Adrenal gland (tissue), 12 donors: ENCODE results near the gene ENKUR. TPM values are rescaled to one million over a fixed set of nuclear protein-coding genes. Genes with fewer than 3 reads are reported as not detected.

Experiments
- DNase-seq, 7 donors: peaks; one replicate each; pipeline ENCODE4 v3.0.0-alpha.2; 2019 to 2020
- H3K27ac ChIP-seq, 5 donors: fragments of 200-600 bp; sonication (generic) in 4 of 5; 1 replicate in 3 of 5; 2 replicates in 2 of 5; pipeline versions ENCODE4 v1.5.1 to v1.8.0; 2016 to 2020; ENCODE audit warnings: mild to moderate bottlenecking in 1 of 5
- H3K27me3 ChIP-seq: fragments of 200-600 bp; 2 replicates; pipeline ENCODE4 v1.8.0; 2021
- H3K36me3 ChIP-seq, 2 donors: fragments of 200-600 bp; replicated peaks in 1 of 2; 1 replicate in 1 of 2; 2 replicates in 1 of 2; pipeline versions ENCODE4 v1.5.1 to v1.8.0; 2018 to 2022
- H3K4me1 ChIP-seq, 2 donors: fragments of 200-600 bp; replicated peaks in 1 of 2; 1 replicate in 1 of 2; 2 replicates in 1 of 2; pipeline versions ENCODE4 v1.5.1 to v1.8.0; 2018 to 2021
- H3K4me3 ChIP-seq, 4 donors: fragments of 200-600 bp; sonication (generic) in 3 of 4; one replicate each; pipeline ENCODE4 v1.5.1; 2016 to 2018
- H3K9me3 ChIP-seq, 3 donors: fragments of 200-600 bp; sonication (generic) in 1 of 3; replicated peaks in 1 of 3; 1 replicate in 2 of 3; 2 replicates in 1 of 3; pipeline versions ENCODE4 v1.5.1 to v1.8.0; 2016 to 2021
- POLR2A ChIP-seq, 2 donors: fragments of 450-650 bp; IDR thresholded peaks; one replicate each; pipeline ENCODE4 v1.6.1; 2017; ENCODE audit warnings: antibody characterized with exemption in 2 of 2, mild to moderate bottlenecking in 2 of 2, moderate library complexity in 1 of 2
- WGBS, 4 donors: extraction: QIAGEN DNeasy Blood & Tissue Kit in 2 of 4; methylation state at CpG; one replicate each; pipeline versions ENCODE4 v1.1.5 to v1.1.7; 2013 to 2017; 5-methylcytosine and 5-hydroxymethylcytosine counted together
- intact Hi-C, 2 donors: fragments of 100-400 bp; cut with DNase I; formaldehyde crosslinking; loops; one replicate each; pipeline versions ENCODE4 v1.14.1 to v1.15.0; 2022 to 2023
- polyA plus RNA-seq, 3 donors: library from polyadenylated mRNA; stranded (reverse); fragments of 200-250 nt in 2 of 3; fragments of 350-450 nt in 1 of 3; fragmentation: Illumina TruSeq in 1 of 3; extraction: RNeasy Lipid Tissue Mini Kit (QIAGEN cat#74804) in 1 of 3; gene quantifications; one replicate each; pipeline ENCODE4 v1.2.3, GENCODE V29; 2013 to 2014
- total RNA-seq, 9 donors: library from RNA; depleted of rRNA in 4 of 9; stranded (reverse); fragments of >200 nt in 4 of 9; fragments of 120-200 nt in 1 of 9; fragmentation: NEBNext Ultra II Directional in 1 of 9; extraction: Animal tissue kit (Norgen Biotek cat#: 25700) in 1 of 9; gene quantifications; one replicate each; pipeline versions ENCODE4 v1.1.0 to v1.2.4, GENCODE V29; 2013 to 2023
- TF ChIP-seq, protein P1 (sequence below), 6 experiments: fragments of 450-650 bp in 4 of 6; fragments of 200-600 bp in 2 of 6; sonication (generic) in 1 of 6; IDR thresholded peaks; 1 replicate in 5 of 6; 2 replicates in 1 of 6; pipeline versions ENCODE4 v1.5.1 to v1.8.0; 2016 to 2021; ENCODE audit warnings: antibody characterized with exemption in 6 of 6, mild to moderate bottlenecking in 2 of 6, moderate library complexity in 1 of 6
- donor health status: healthy with polysubstance abuse.
- donor health status: Bipolar disorder and iron deficiency.
- donor health status: DM: yes; HTN: yes; CAD: no.
- donor health status: DM: no; HTN: no; CAD: no.
- donor health status: DM: no; HTN: no; CAD: no.
- donor health status: DM: yes; HTN: yes; CAD: no.

Gene ENKUR
- total and polyA plus RNA-seq, 12 donors: 0.16 to 0.70 (median 0.25) TPM; not detected in 5

DNA sequence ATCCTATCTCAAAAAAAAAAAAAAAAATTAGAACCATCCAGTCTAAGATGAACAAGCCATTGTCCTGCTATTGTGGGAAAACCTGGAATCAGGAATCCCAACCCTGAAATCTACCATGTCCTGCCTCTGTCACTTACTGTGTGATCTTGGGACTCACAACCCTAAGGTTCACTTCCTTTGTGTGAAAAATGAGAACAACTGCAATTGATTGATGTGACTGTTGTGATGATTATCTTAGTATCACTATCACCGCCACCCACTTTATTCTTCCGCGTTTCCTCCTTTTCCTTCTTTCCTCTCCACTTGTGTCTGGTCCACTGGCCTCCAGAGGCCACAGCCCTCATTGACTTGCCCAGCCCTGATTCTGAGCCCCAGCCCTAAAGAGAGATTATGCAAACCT, 50.9 kb downstream of the ENKUR start:
- H3K9me3 ChIP-seq: no peaks in the 10 kb centered on the region
- H3K36me3 ChIP-seq: no peaks in the 10 kb centered on the region
- no peak overlapping the region for H3K4me3 ChIP-seq
- TF ChIP-seq POLR2A (IDR thresholded peaks at IDR 0.05): no peak
- TF ChIP-seq, protein P1, sequence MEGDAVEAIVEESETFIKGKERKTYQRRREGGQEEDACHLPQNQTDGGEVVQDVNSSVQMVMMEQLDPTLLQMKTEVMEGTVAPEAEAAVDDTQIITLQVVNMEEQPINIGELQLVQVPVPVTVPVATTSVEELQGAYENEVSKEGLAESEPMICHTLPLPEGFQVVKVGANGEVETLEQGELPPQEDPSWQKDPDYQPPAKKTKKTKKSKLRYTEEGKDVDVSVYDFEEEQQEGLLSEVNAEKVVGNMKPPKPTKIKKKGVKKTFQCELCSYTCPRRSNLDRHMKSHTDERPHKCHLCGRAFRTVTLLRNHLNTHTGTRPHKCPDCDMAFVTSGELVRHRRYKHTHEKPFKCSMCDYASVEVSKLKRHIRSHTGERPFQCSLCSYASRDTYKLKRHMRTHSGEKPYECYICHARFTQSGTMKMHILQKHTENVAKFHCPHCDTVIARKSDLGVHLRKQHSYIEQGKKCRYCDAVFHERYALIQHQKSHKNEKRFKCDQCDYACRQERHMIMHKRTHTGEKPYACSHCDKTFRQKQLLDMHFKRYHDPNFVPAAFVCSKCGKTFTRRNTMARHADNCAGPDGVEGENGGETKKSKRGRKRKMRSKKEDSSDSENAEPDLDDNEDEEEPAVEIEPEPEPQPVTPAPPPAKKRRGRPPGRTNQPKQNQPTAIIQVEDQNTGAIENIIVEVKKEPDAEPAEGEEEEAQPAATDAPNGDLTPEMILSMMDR (IDR thresholded peaks at IDR 0.05): no peak
- DNase-seq: no peak
- 89 to 97% (median 91%) methylated on average over 3 of the region's 3 CpGs for WGBS, 4 donors
- no peaks in the 10 kb centered on the region for H3K4me1 ChIP-seq
- H3K27ac ChIP-seq: no peak overlapping the region
- intact Hi-C loops: no loop called here
- no peaks in the 10 kb centered on the region for H3K27me3 ChIP-seq

DNA sequence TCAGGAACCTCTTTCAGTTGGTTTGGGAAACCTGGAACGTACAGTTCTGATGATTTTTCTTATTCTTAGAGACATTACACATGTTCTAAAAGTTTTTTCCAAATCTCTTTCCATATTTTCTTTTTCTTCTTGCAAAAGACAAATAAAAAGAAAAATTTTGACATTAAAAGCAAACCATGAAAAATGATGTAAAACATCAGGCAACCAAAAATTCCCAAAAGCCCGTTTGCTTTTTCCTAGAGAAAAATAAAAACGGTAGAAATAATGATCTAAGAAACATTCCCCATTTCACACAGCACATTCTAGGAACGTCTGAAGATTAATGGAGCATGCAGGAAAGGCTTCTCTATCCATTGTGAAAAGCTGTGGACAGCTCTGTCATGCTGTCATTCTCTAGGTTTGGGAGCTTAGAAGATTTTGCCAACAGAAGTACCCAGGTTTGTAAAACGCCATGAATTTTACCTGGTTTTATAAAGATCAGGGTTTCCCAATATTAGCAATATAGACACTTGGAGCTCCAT, 52.4 kb downstream of the ENKUR start:
- no peaks in the 10 kb centered on the region for H3K9me3 ChIP-seq
- H3K27ac ChIP-seq: no peak overlapping the region
- no peak for DNase-seq
- no peaks in the 10 kb centered on the region for H3K36me3 ChIP-seq
- H3K4me3 ChIP-seq: no peak overlapping the region
- peaks cover 9% of the 10 kb centered on the region in 2 donors for H3K4me1 ChIP-seq
- WGBS, 4 donors: 60 to 72% (median 64%) methylated on average over 5 of the region's 5 CpGs
- intact Hi-C loops: no loop called here
- no peaks in the 10 kb centered on the region for H3K27me3 ChIP-seq
- TF ChIP-seq, protein P1 (IDR thresholded peaks at IDR 0.05): no peak
- TF ChIP-seq POLR2A (IDR thresholded peaks at IDR 0.05): no peak

DNA sequence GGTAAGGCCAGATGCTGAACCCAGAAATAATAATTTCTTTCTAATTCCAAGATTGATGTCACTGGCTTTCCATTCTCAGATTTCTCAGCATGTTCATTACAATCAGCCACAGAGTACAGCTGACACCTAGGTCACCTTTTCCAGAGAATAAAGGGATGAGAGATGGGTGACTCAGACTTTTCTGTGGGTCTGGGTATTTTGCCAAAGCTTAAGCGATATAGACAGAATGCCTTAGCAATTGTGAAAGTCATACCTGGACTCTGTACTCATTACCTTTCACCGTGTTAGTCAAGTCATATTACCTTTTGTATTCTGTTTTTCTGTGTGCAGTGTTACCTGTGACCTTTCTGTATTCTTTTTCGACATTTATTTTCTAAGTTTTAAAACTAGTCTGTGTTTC, 53.0 kb downstream of the ENKUR start:
- H3K27ac ChIP-seq: no peak overlapping the region
- H3K9me3 ChIP-seq: no peaks in the 10 kb centered on the region
- intact Hi-C loops: no loop called here
- no peak for TF ChIP-seq POLR2A (IDR thresholded peaks at IDR 0.05)
- TF ChIP-seq, protein P1 (IDR thresholded peaks at IDR 0.05): no peak
- no peaks in the 10 kb centered on the region for H3K36me3 ChIP-seq
- no peak for DNase-seq
- no peak overlapping the region for H3K4me3 ChIP-seq
- 74 to 81% (median 77%) methylated on average over 2 to 3 of the region's 3 CpGs for WGBS, 4 donors
- no peaks in the 10 kb centered on the region for H3K27me3 ChIP-seq
- H3K4me1 ChIP-seq: peaks cover 12 to 13% of the 10 kb centered on the region in 2 donors

DNA sequence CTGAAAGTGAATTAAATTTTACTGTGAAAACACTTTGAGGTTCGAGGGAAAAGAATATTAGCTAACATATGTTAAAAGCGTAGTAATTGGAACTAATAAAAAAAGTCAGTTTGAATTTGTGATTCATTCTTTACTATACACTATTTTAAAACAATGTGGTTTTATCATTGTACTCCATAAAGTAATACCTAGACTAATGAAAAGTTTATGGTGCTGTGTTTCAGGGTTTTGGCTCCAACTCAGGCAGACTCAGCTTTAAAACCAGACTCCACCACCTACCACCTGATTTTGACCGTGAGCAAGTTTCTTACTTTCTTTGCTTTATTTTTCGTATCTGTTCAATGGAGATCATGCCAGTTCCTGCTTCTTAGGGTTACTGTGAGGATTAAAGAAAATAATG, 54.4 kb downstream of the ENKUR start:
- no peaks in the 10 kb centered on the region for H3K36me3 ChIP-seq

More for the DNA sequence above, 54.4 kb downstream of the ENKUR start:
- intact Hi-C loops: no loop called here
- no peak overlapping the region for H3K27ac ChIP-seq
- no peaks in the 10 kb centered on the region for H3K27me3 ChIP-seq
- no peaks in the 10 kb centered on the region for H3K9me3 ChIP-seq
- no peak overlapping the region for H3K4me3 ChIP-seq
- no peak for DNase-seq
- TF ChIP-seq, protein P1 (IDR thresholded peaks at IDR 0.05): no peak
- no peak for TF ChIP-seq POLR2A (IDR thresholded peaks at IDR 0.05)
- peaks cover 21 to 24% of the 10 kb centered on the region in 2 donors for H3K4me1 ChIP-seq
- WGBS, 4 donors: 89 to 94% (median 92%) methylated on average over 4 of the region's 4 CpGs
